Measurements from ENCODE around the gene ADAM11.
"Not testable (repeated sequence)": the region's sequence is repeated elsewhere in the genome, so short reads cannot be mapped to it uniquely, and the experiment has no call there.

Gene ADAM11

DNA sequence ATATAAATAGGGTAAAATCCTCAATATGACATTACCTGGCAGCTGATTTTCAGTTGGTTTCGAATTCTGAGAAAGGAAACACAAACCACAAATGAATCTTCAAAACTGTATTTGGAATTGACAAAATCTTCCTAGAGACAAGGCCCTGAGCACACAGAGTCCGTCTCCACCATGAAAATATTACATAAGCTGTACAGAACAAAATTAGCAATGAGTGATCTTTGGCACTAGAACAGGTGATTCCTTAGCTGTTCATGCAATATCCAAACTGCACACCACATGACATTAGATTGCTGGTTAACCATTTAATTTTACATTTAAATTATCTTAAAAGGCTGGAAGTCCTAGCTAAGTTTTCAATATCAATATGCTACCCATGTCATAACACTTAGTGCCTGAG lies 39.6 kb downstream of the ADAM11 start:
- DNase-seq: no peak

DNA sequence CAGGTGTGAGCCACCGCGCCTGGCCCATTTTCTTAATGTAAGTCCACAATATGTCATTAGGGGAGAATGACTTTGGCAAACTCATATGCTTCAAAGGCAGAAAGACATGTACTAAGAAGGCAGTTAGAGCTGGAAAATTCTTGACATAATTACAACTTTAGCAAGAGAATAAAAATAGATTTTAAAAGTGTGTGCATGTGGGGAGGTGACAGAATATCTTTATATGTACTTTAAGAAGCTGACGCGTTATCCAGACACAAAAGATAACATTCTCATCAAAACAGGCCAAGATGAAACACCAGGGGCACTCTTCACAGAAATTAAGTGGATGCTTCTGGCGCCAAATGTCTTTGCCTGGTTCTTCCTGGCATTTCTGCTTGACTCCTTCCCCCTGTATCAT lies 43.1 kb downstream of the ADAM11 start:
- no peak for DNase-seq

DNA sequence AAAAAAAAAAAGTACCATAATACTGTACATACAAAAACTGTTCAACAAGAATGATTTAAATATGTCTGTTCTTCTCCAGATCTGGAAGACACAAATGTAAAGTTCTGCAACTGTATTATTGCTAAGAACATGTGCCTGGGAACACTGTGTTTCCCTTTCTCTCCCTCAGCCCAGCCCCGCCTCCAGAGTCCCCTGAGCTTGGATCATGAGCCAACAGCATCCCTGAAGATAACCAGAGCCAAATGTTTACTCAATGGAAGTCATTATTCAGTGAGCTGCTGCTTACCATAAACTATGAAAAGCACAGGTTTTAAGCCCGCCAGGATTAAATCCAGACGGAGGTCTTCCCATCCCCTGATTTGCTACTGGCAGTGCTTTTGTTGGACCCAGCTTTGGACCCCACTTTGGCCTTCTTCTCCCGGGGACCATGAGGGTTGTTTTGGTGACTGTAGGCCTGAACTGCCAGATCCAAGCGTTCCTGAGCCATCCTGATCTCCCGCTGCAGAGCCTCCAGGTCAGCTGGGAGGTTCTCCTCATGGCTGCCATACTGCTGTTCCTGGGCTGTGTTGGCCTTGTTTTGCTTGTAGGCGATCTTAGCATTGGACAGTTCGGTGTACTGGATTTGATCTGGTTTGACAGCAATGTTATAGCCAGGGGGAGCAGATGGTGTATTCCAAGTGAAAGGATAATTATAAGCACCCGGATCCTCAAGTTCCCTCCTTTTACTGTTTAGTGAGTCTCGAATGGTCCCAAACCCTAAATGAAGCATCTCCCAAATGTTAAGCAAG lies 45.7 kb downstream of the ADAM11 start:
- DNase-seq: no peak

DNA sequence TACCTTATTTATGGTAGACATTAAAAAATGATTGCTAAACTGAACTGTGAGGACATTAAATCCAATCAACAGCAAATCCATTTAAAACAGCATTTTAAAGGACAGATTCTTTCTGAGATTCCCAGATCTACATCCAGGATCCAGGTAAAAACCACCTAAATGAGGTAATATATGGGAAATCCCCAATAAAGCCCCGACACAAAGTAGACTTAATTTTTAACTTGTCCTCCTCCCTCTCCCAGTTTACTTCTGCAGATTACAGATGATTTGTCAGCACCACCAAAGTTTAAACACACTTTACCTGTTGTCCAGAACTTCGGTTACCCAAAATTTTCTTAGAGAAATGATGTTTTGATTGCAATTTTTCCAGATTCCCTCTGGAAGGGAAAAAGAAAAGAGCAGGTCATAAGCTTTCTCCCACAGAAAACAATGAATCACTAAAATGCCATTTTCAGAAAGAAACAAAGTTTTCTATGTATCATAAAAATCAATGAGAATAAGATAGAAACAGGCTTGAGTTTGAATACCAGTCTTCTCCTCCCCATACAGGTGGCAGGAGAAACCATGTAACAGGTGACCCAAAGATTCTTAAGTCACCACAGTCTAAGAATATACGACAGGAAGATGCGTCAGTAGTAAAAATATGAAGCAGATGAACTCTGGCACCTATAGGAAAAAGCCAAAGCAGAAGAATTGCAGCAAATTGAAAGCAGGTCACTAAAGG lies 48.5 kb downstream of the ADAM11 start:
- no peak for DNase-seq

GRCh38 chr17:44807817-44808155 lies 49.0 kb downstream of the ADAM11 start:
- no peak for DNase-seq

DNA sequence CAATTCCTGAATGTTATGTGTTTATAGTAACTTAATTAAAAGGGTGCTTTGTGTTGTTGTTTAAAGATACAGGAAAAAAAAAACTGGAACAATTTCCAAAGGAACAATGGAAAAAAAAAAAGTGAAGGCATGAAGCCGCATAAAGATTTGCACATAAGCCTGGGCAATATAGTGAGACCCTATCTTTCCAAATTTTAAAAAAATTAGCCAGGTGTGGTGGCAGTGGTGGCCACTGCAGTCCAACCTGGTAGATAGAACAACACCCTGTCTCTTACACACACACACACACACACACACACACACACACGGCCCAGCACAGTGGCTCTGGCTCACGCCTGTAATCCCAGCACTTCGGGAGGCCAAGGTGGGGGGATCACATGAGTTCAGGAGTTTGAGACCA lies 49.4 kb downstream of the ADAM11 start:
- no peak for DNase-seq

DNA sequence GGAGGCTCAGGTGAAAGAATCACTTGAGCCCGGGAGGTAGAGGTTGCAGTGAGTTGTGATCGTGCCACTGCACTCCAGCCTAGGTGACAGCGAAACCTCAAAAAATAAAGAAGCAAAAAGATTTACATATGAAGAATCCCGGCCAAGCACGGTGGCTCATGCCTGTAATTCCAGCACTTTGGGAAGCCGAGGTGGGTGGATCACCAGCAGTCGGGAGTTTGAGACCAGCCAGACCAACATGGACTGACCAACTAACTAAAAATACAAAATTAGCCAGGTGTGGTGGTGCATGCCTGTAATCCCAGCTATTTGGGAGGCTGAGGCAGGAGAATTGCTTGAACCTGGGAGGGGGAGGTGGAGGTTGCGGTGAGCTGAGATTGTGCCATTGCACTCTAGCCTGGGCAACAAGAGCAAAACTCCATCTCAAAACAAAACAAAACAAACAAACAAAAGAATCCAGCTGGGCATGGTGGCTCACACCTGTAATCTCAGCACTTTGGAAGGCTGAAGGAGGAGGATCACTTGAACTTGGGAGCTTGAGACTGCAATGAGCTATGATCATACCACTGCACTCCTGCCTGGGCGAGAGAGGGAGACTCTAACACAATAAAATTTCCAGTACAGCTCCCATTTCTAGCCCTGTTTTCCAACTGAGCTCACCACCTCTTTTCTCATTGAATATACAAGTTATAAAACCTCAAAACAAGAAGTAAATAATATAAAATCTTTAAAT lies 50.0 kb downstream of the ADAM11 start:
- not testable (repeated sequence) for DNase-seq

DNA sequence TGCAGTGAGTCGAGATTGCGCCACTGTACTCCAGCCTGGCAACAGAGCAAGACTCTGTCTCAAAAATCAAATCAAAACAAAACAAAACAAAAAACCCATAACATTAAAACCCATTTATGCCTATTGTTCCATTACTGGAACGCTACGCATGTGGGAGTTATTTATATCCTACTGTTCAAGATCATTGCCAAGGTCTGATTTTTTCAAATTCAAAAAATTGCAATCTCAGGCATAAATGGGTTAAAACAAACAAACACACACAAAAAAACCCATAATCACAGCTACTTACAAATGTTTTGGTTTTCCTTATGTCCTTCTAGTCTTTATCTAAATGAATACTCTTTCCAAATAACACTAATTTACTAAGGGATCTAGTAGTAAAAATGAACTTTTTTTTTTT lies 53.5 kb downstream of the ADAM11 start:
- DNase-seq: no peak

GRCh38 chr17:44818508-44818907 lies 59.7 kb downstream of the ADAM11 start:
- not testable (repeated sequence) for DNase-seq

- DNase-seq: no peak
These were observed 61.9 kb downstream of the ADAM11 start for GRCh38 chr17:44820631-44821212.

- not testable (repeated sequence) for DNase-seq
These were observed 66.4 kb downstream of the ADAM11 start for GRCh38 chr17:44825236-44825635.

DNA sequence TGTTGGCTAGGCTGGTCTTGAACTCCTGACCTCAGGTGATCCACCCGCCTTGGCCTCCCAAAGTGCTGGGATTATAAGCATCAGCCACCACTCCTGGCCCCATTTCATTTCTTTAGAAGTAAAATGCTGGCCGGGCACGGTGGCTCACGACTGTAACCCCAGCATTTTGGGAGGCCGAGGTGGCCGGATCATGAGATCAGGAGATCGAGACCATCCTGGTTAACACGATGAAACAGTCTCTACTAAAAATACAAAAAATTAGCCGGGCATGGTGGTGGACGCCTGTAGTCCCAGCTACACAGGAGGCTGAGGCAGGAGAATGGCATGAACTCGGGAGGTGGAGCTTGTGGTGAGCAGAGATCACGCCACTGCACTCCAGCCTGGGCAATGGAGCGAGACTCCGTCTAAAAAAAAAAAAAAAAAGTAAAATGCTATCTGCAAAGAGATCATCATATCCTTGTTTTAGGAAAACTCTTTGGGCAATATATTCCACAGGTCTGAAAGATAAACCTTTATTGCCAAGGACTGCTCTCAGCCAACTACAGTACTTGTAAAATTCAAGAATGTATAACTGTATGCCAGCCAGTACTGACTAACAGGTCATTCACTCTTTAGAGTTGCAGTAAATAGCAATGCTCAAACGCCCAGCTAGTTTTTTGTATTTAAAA lies 67.5 kb downstream of the ADAM11 start:
- DNase-seq: no peak

DNA sequence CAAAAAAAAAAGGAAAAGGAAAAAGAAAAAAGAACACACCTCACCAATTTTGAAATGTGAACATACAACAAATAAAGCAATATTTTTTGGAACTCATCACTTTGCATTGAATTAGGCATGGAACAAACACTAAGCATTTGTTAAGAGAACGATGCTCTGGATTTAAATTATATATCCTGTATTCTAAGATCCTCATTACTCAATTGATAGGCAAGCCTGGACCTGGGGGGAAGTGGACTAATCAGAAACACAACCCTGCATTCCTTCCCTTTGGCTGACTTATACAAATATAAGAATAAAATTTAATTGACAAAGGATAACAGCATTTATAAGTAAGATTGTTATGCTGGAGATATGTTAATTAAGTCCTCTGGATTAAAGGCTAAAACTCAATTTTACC lies 69.1 kb downstream of the ADAM11 start:
- no peak for DNase-seq

GRCh38 chr17:44828919-44829522 lies 70.2 kb downstream of the ADAM11 start:
- no peak for DNase-seq

- DNase-seq: peak; percentile 29 to 48
These were observed 71.0 kb downstream of the ADAM11 start, which contains the start of gene GJC1 for GRCh38 chr17:44829523-44830358. Gene GJC1, minus strand, starts transcription at chr17:44830287. Its CDS starts 24,470 bp downstream, at chr17:44805817.

DNA sequence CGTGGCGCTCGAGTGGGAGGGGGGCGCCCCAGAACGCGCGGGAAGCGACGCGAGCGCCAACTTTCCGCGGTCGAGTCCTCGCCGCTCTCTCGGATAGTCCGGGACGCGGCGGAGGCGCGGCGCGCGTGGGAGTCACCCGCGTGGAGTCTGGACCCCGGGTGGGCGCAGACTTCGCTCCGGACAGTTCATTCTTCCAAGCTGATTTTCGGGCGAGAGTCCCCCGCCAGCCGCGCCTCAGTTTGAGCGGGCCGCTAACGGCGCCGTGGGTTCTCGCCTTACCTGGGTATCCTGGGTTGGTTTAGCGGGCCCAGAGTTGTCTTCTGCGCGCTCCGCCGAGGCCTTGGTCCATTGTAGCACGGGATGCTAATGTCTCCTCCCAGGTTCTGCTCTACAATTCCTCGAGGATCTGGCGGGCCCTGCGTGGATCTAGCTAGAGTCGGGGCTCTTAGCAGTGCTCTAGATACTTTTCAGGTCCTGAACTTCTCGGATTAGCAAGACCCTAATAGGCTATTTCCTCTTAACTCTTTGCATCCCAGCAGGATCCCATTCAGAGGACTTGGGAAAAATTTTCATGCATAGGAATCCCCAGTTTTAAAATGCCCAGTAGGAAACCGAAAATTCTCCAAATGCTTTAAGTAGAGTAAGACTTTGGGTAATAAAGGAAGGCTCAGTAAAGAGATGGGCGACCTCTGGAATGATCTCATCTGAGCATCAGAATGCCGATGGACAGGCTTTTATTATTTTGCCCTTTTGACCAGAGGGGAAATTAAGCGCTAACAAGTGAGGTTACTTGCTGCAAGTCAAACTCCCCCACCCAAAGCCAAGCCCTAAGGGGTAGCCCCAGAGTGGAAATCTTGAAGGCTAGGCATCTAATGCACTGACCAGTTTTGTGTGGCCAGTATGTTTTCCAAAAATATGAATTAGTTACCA lies 71.8 kb downstream of the ADAM11 start:
- DNase-seq: peak; percentile 23 to 33

DNA sequence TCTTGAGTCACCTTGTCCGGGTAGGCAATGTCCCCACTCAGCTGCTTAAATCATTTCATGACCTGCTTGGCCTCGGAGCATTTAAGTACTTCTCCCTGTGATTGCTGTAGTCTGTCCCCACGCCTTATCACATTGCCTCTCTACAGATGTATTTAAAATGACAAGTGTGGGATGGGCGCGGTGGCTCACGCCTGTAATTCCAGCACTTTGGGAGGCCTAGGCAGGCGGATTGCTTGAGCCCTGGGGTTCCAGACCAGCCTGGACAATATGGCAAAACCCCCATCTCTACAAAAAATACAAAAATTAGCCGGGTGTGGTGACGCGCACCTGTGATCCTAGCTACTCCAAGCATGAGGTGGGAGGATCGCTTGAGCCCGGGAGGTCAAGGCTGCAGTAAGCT lies 72.6 kb downstream of the ADAM11 start:
- no peak for DNase-seq

Data from stimulated activated CD4-positive, alpha-beta T cell treated with anti-CD3 and anti-CD28 coated beads, Interleukin-2, amount 100 ng/mL, for 24 hours (primary cell).